SU-DHL-6 (cell line): ENCODE data around the gene CENPL.
"Not testable (repeated sequence)": the region's sequence is repeated elsewhere in the genome, so short reads cannot be mapped to it uniquely, and the experiment has no call there.

ENCODE experiments used
- H2AFZ ChIP-seq: fragments of 200-600 bp; sonication (generic); 2 replicates; pipeline ENCODE4 v1.6.1; 2014; ENCODE audit warnings: low read depth, mild to moderate bottlenecking, moderate library complexity, mixed read lengths, antibody characterized with exemption, low read length; ENCODE audit not compliant: severe bottlenecking
- H3F3A ChIP-seq: fragments of 200-600 bp; shearing (Covaris generic); 2 replicates; pipeline ENCODE4 v1.6.0; 2016; ENCODE audit warnings: antibody characterized with exemption, mild to moderate bottlenecking; ENCODE audit not compliant: insufficient read depth
- H3K27ac ChIP-seq: fragments of 200-600 bp; sonication (generic); 2 replicates; pipeline ENCODE4 v1.5.1; 2016; ENCODE audit warnings: low read depth, mild to moderate bottlenecking, low read length, moderate library complexity, mixed read lengths
- H3K27me3 ChIP-seq: fragments of 200-600 bp; sonication (generic), shearing (Covaris generic); 2 replicates; pipeline ENCODE4 v1.6.0; 2014; ENCODE audit warnings: mild to moderate bottlenecking, low read length
- H3K36me3 ChIP-seq: fragments of 200-600 bp; sonication (generic); 2 replicates; pipeline ENCODE4 v1.6.1; 2014; ENCODE audit warnings: mild to moderate bottlenecking, low read length, mixed read lengths
- H3K4me2 ChIP-seq: fragments of 300-600, 200-600 bp; shearing (Covaris generic), sonication (generic); 2 replicates; pipeline ENCODE4 v1.6.0; 2014; ENCODE audit warnings: low read length, low read depth, mild to moderate bottlenecking; ENCODE audit not compliant: poor library complexity, severe bottlenecking
- H3K4me3 ChIP-seq: fragments of 200-600 bp; sonication (generic); 2 replicates; pipeline ENCODE4 v1.5.1; 2014; ENCODE audit warnings: antibody characterized with exemption, low read length, mild to moderate bottlenecking, mixed read lengths; ENCODE audit not compliant: insufficient read depth, poor library complexity, severe bottlenecking
- H3K79me2 ChIP-seq: fragments of 200-600 bp; sonication (generic); 2 replicates; pipeline ENCODE4 v1.6.1; 2014; ENCODE audit warnings: mild to moderate bottlenecking, low read length, moderate library complexity; ENCODE audit not compliant: insufficient read depth
- H3K9ac ChIP-seq: fragments of 200-600 bp; sonication (generic); 2 replicates; pipeline ENCODE4 v1.7.0; 2014; ENCODE audit warnings: mild to moderate bottlenecking, low read length
- H3K9me2 ChIP-seq: fragments of 200-600 bp; sonication (generic); replicated peaks from 2 replicates; pipeline ENCODE4 v1.6.1; 2014; ENCODE audit warnings: low read length; ENCODE audit not compliant: insufficient read depth
- H3K9me3 ChIP-seq: fragments of 200-600 bp; sonication (generic); 2 replicates; pipeline ENCODE4 v1.6.1; 2014; ENCODE audit warnings: low read length, mixed read lengths; ENCODE audit not compliant: insufficient read depth
- H4K20me1 ChIP-seq: fragments of 200-600 bp; sonication (generic); 2 replicates; pipeline ENCODE4 v1.6.1; 2014; ENCODE audit warnings: low read depth, mild to moderate bottlenecking, antibody characterized with exemption, low read length, moderate library complexity, mixed read lengths
- CTCF ChIP-seq: fragments of 200-600 bp; sonication (generic); IDR thresholded peaks from one replicate; pipeline ENCODE4 v1.5.1; 2017; ENCODE audit warnings: antibody characterized with exemption, mild to moderate bottlenecking, low read length, moderate library complexity; ENCODE audit not compliant: insufficient read depth, poor library complexity, severe bottlenecking
- EZH2phosphoT487 ChIP-seq: fragments of 200-600 bp; sonication (generic), shearing (Covaris generic); conservative IDR thresholded peaks from 2 replicates; pipeline ENCODE4 v1.6.1; 2018; ENCODE audit warnings: mild to moderate bottlenecking, antibody characterized with exemption, low read length, moderate library complexity, mixed read lengths

The CENPL gene

DNA sequence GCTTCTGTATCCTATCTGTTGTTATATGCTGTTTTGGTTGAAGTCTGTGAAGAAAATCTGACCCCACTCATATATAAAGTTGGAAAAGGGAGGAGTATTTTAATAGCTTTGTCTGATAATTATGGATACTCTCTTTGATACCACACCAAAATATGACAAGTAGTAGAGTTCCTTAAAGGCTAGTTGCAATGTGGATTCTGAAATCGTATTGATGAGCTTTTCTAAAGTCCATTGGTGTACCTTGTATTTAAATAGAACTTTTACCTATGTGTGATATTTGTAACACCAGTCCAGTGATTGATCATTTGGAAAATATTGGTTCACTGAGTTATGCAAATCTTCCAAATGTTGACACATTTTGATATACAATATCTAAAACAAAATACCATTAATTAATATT is 35.4 kb upstream of the CENPL start:
- TF ChIP-seq EZH2phosphoT487 (no peak), CTCF (no peak)
- Histone ChIP-seq H4K20me1 (0 out of 2 replicates have a peak, but pooled peaks cover 4% of the 10 kb centered on the region), H3K27ac (no peak overlapping the region), H3F3A (peaks cover 75% of the 10 kb centered on the region), H3K27me3 (no peaks in the 10 kb centered on the region), H3K9me3 (no peaks in the 10 kb centered on the region), H3K36me3 (peaks cover 48% of the 10 kb centered on the region), H3K79me2 (no peaks in the 10 kb centered on the region), H3K9me2 (no peaks in the 10 kb centered on the region), H3K9ac (no peak overlapping the region), H3K4me2 (no peak overlapping the region), H3K4me3 (no peak overlapping the region), H2AFZ (no peak overlapping the region)

DNA sequence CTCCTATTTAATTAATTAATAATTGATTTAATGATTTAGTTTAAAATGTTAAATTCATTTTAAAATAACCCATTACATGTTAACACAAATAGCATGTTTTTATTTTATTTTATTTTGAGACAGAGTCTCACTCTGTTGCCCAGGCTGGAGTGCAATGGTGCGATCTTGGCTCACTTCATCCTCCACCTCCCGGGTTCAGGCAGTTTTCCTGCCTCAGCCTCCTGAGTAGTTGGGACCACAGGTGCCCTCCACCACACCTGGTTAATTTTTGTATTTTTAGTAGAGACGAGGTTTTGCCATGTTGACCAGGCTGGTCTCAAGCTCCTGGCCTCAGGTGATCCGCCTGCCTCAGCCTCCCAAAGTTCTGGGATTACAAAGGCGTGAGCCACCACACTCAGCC is 34.9 kb upstream of the CENPL start:
- H3F3A ChIP-seq = peaks cover 72% of the 10 kb centered on the region
- not testable (repeated sequence) for H3K9me3 ChIP-seq, H3K4me3 ChIP-seq, H3K27me3 ChIP-seq, H4K20me1 ChIP-seq, H3K9me2 ChIP-seq, H3K27ac ChIP-seq, H3K4me2 ChIP-seq, H3K9ac ChIP-seq, H3K79me2 ChIP-seq, H2AFZ ChIP-seq
- H3K36me3 ChIP-seq = peaks cover 46% of the 10 kb centered on the region

- no peaks in the 10 kb centered on the region for H4K20me1 ChIP-seq
- no peaks in the 10 kb centered on the region for H3K27me3 ChIP-seq
- no peak for TF ChIP-seq CTCF
- no peak for TF ChIP-seq EZH2phosphoT487
- no peaks in the 10 kb centered on the region for H3K79me2 ChIP-seq
- H3K4me3 ChIP-seq = no peak overlapping the region
- H3K4me2 ChIP-seq = no peak overlapping the region
- H3K9me3 ChIP-seq = no peaks in the 10 kb centered on the region
- peaks cover 34% of the 10 kb centered on the region for H3K36me3 ChIP-seq
- H3F3A ChIP-seq = peaks cover 51% of the 10 kb centered on the region
- no peaks in the 10 kb centered on the region for H3K9me2 ChIP-seq
- no peak overlapping the region for H3K27ac ChIP-seq
- H3K9ac ChIP-seq = no peak overlapping the region
- no peak overlapping the region for H2AFZ ChIP-seq
Observed at GRCh38 chr1:173857363-173857917, 32.8 kb upstream of the CENPL start.

- no peaks in the 10 kb centered on the region for H3K9me3 ChIP-seq
- no peak overlapping the region for H3K4me3 ChIP-seq
- H3K36me3 ChIP-seq = peaks cover 34% of the 10 kb centered on the region
- no peaks in the 10 kb centered on the region for H3K9me2 ChIP-seq
- H3K27ac ChIP-seq = no peak overlapping the region
- TF ChIP-seq EZH2phosphoT487 (no peak), CTCF (no peak)
- H4K20me1 ChIP-seq = no peaks in the 10 kb centered on the region
- no peaks in the 10 kb centered on the region for H3K27me3 ChIP-seq
- H3K9ac ChIP-seq = no peak overlapping the region
- no peak overlapping the region for H2AFZ ChIP-seq
- peaks cover 46% of the 10 kb centered on the region for H3F3A ChIP-seq
- H3K4me2 ChIP-seq = no peak overlapping the region
- no peaks in the 10 kb centered on the region for H3K79me2 ChIP-seq
Observed at GRCh38 chr1:173856903-173857302, 32.2 kb upstream of the CENPL start.
